B cell (primary cell): Measurements from ENCODE around the gene EFEMP1. TPM values are rescaled to one million over a fixed set of nuclear protein-coding genes. Genes with fewer than 3 reads are reported as not detected.

Experiments used
- ATAC-seq: fragments of 200-7000 bp; cut with Tn5 transposase; one replicate; pipeline ENCODE4 v1.10.0; 2021; ENCODE audit warnings: low read depth, mild to moderate bottlenecking, moderate number of reproducible peaks, moderate library complexity
- CTCF ChIA-PET: fragments of 350-600 bp; sonication (Branson Sonifier 250); formaldehyde crosslinking; loops from one replicate; lab custom pipeline; 2021; ENCODE audit warnings: antibody characterized with exemption, inconsistent platforms; lab: Charles Lee
- POLR2A ChIA-PET: fragments of 350-600 bp; sonication (Branson Sonifier 250); formaldehyde crosslinking; loops from one replicate; lab custom pipeline; 2021; ENCODE audit warnings: antibody characterized with exemption; lab: Charles Lee
- DNase-seq: peaks from one replicate; pipeline ENCODE4 v3.0.0; 2013
- H2AFZ ChIP-seq: 2 replicates; pipeline ENCODE4 v1.6.1; 2012; ENCODE audit warnings: mild to moderate bottlenecking, low read depth, low read length; ENCODE audit not compliant: insufficient read depth, poor library complexity, severe bottlenecking
- H3K27ac ChIP-seq, 2 donors: 1 replicate in 1 of 2; 2 replicates in 1 of 2; pipeline ENCODE4 v1.5.1; 2012 to 2013; ENCODE audit warnings: low read length in 2 of 2, mild to moderate bottlenecking in 2 of 2, moderate library complexity in 1 of 2
- H3K27me3 ChIP-seq, 4 experiments: fragments of 200-600 bp in 1 of 4; sonication (generic) in 1 of 4; replicated peaks in 1 of 4; 1 replicate in 2 of 4; 2 replicates in 2 of 4; pipeline versions ENCODE4 v1.6.1 to v1.7.0; 2013 to 2016; ENCODE audit warnings: low read length in 3 of 4, mild to moderate bottlenecking in 2 of 4, mixed read lengths in 1 of 4, moderate library complexity in 1 of 4; ENCODE audit not compliant: insufficient read depth in 4 of 4, control insufficient read depth in 3 of 4; ENCODE audit errors: control extremely low read depth in 1 of 4
- H3K36me3 ChIP-seq, 2 experiments: replicated peaks in 1 of 2; 1 replicate in 1 of 2; 2 replicates in 1 of 2; pipeline versions ENCODE4 v1.6.1 to v1.7.1; 2013; ENCODE audit warnings: low read length in 1 of 2; ENCODE audit not compliant: insufficient read depth in 2 of 2, control insufficient read depth in 1 of 2; ENCODE audit errors: control extremely low read depth in 1 of 2, extremely low read depth in 1 of 2
- H3K4me1 ChIP-seq, 2 donors: fragments of 200-600 bp in 1 of 2; sonication (generic) in 1 of 2; 1 replicate in 1 of 2; 2 replicates in 1 of 2; pipeline versions ENCODE4 v1.5.1 to v1.6.1; 2013 to 2017; ENCODE audit warnings: low read length in 2 of 2; ENCODE audit not compliant: control insufficient read depth in 2 of 2, insufficient read depth in 2 of 2
- H3K4me2 ChIP-seq: replicated peaks from 2 replicates; pipeline ENCODE3; 2012; ENCODE audit warnings: mild to moderate bottlenecking, low read depth, low read length; ENCODE audit not compliant: poor library complexity, severe bottlenecking
- H3K4me3 ChIP-seq, 5 experiments: fragments of 200-600 bp in 1 of 5; sonication (generic) in 1 of 5; 1 replicate in 3 of 5; 2 replicates in 2 of 5; pipeline versions ENCODE4 v1.5.1 to v1.7.0; 2011 to 2016; ENCODE audit warnings: low read length in 4 of 5, mild to moderate bottlenecking in 4 of 5, low read depth in 2 of 5, control low read depth in 1 of 5, moderate library complexity in 1 of 5; ENCODE audit not compliant: insufficient read depth in 1 of 5; ENCODE audit errors: control extremely low read depth in 1 of 5, extremely low read depth in 1 of 5
- H3K79me2 ChIP-seq: fragments of 200-600 bp; sonication (generic); one replicate; pipeline ENCODE4 v1.6.0; 2016; ENCODE audit warnings: low read length; ENCODE audit not compliant: control insufficient read depth, insufficient read depth
- H3K9ac ChIP-seq: fragments of 200-600 bp; sonication (generic); 2 replicates; pipeline ENCODE4 v1.6.1; 2017; ENCODE audit warnings: mild to moderate bottlenecking, low read length, moderate library complexity
- H3K9me3 ChIP-seq, 3 donors: one replicate each; pipeline versions ENCODE4 v1.6.1 to v1.7.1; 2013; ENCODE audit warnings: low read length in 2 of 3; ENCODE audit not compliant: control insufficient read depth in 2 of 3, insufficient read depth in 1 of 3; ENCODE audit errors: control extremely low read depth in 1 of 3
- H4K20me1 ChIP-seq: 2 replicates; pipeline ENCODE4 v1.6.0; 2012; ENCODE audit warnings: mild to moderate bottlenecking, low read length; ENCODE audit not compliant: insufficient read depth, control insufficient read depth, poor library complexity, severe bottlenecking
- H3K27ac Mint-ChIP-seq: one replicate; pipeline ENCODE4 v1.8.0; 2021; ENCODE audit warnings: mixed read lengths
- H3K27me3 Mint-ChIP-seq: one replicate; pipeline ENCODE4 v1.8.0; 2021; ENCODE audit warnings: mixed read lengths
- H3K4me1 Mint-ChIP-seq: one replicate; pipeline ENCODE4 v1.8.0; 2021; ENCODE audit warnings: mixed read lengths
- H3K4me3 Mint-ChIP-seq: one replicate; pipeline ENCODE4 v1.8.0; 2021; ENCODE audit warnings: mixed read lengths
- H3K9me3 Mint-ChIP-seq: one replicate; pipeline ENCODE4 v1.8.0; 2022; ENCODE audit warnings: mixed read lengths; ENCODE audit not compliant: insufficient read depth
- CTCF ChIP-seq: fragments of 200-600 bp; IDR thresholded peaks from one replicate; pipeline ENCODE4 v1.8.0; 2022; ENCODE audit warnings: antibody characterized with exemption, mild to moderate bottlenecking
- EZH2 ChIP-seq: IDR thresholded peaks from 2 replicates; pipeline ENCODE4 v1.6.1; 2012; ENCODE audit warnings: borderline replicate concordance, low read depth, mild to moderate bottlenecking, moderate library complexity, low read length; ENCODE audit not compliant: insufficient read depth, poor library complexity, severe bottlenecking
- WGBS: methylation state at CpG from one replicate; pipeline ENCODE4 v1.1.5; 2013; ENCODE audit warnings: missing lambda C conversion rate; ENCODE audit not compliant: insufficient coverage; 5-methylcytosine and 5-hydroxymethylcytosine counted together
- intact Hi-C: fragments of 100-400 bp; cut with micrococcal nuclease; formaldehyde crosslinking; loops from one replicate; pipeline ENCODE4 v1.10.0; 2022
- polyA plus RNA-seq: library from polyadenylated mRNA; depleted of rRNA; stranded (reverse); fragments of >200 nt; gene quantifications from 2 replicates; pipeline ENCODE4 v1.2.3, GENCODE V29; 2012
- total RNA-seq, 2 donors: library from RNA; stranded (reverse); fragments of 120-200 nt in 1 of 2; gene quantifications; 1 replicate in 1 of 2; 2 replicates in 1 of 2; pipeline versions ENCODE4 v1.2.3 to v1.2.4, GENCODE V29; 2013 to 2022

The EFEMP1 gene
- total and polyA plus RNA-seq, 2 donors (not counting 1 experiment from before 2014, with no cell fraction given): not detected

GRCh38 chr2:55887351-55887750, 36.2 kb downstream of the EFEMP1 start:
- no peak overlapping the region for H3K4me2 ChIP-seq
- H3K9ac ChIP-seq: no peak overlapping the region
- Mint-ChIP-seq H3K27me3 (peaks cover 14% of the 10 kb centered on the region), H3K4me3 (no peak overlapping the region), H3K9me3 (no peaks in the 10 kb centered on the region), H3K27ac (no peak overlapping the region), H3K4me1 (no peaks in the 10 kb centered on the region)
- POLR2A ChIA-PET: no interaction called here
- no peak overlapping the region for H2AFZ ChIP-seq
- no peaks in the 10 kb centered on the region for H3K79me2 ChIP-seq
- ATAC-seq (no peak), DNase-seq (no peak)
- TF ChIP-seq CTCF (no peak), EZH2 (no peak)
- H3K36me3 ChIP-seq: no peaks in the 10 kb centered on the region
- H3K9me3 ChIP-seq: no peaks in the 10 kb centered on the region
- 86% methylated on average over 1 of the region's 2 CpGs for WGBS
- no peaks in the 10 kb centered on the region for H3K4me1 ChIP-seq
- intact Hi-C loops: no loop called here
- no peak overlapping the region for H3K27ac ChIP-seq
- no peaks in the 10 kb centered on the region for H4K20me1 ChIP-seq
- CTCF ChIA-PET: no interaction called here
- H3K4me3 ChIP-seq: no peak overlapping the region
- H3K27me3 ChIP-seq: peaks cover 0 to 2% (median 0%) of the 10 kb centered on the region in 4 experiments

GRCh38 chr2:55885944-55886281, 37.7 kb downstream of the EFEMP1 start:
- H3K27me3 Mint-ChIP-seq: peaks cover 7% of the 10 kb centered on the region
- H3K9ac ChIP-seq: no peak overlapping the region
- H3K4me2 ChIP-seq: no peak overlapping the region

More at GRCh38 chr2:55885944-55886281, 37.7 kb downstream of the EFEMP1 start:
- POLR2A ChIA-PET: no interaction called here
- Histone ChIP-seq H2AFZ (no peak overlapping the region), H3K27me3 (no peaks in the 10 kb centered on the region), H3K36me3 (no peaks in the 10 kb centered on the region), H3K9me3 (no peaks in the 10 kb centered on the region), H3K4me1 (no peaks in the 10 kb centered on the region), H3K79me2 (no peaks in the 10 kb centered on the region), H4K20me1 (no peaks in the 10 kb centered on the region), H3K4me3 (no peak overlapping the region), H3K27ac (no peak overlapping the region)
- Mint-ChIP-seq H3K4me1 (no peaks in the 10 kb centered on the region), H3K4me3 (no peak overlapping the region), H3K27ac (no peak overlapping the region), H3K9me3 (no peaks in the 10 kb centered on the region)
- intact Hi-C loops: no loop called here
- no peak for TF ChIP-seq CTCF
- TF ChIP-seq EZH2: no peak
- ATAC-seq: no peak
- CTCF ChIA-PET: interaction anchor here (1.0 kb wide), 1 partner anchor 10 kb away, joined by 3 read pairs; no protein-coding TSS in a partner anchor
- DNase-seq: no peak
